PC-3 (cell line): ENCODE results near the gene THRB. TPM values are rescaled to one million over a fixed set of nuclear protein-coding genes. Genes with fewer than 3 reads are reported as not detected.

ENCODE experiments used
- ATAC-seq: fragments of 200-7000 bp; cut with Tn5 transposase; 2 replicates; pipeline ENCODE4 v1.9.1; 2020; ENCODE audit warnings: mild to moderate bottlenecking, moderate library complexity
- BruUV-seq: library from RNA; stranded (reverse); fragments of 400-500 nt; replicated peaks from 2 replicates; lab custom pipeline; 2021; lab: Mats Ljungman, UMichigan
- CTCF ChIA-PET: fragments of 300-600 bp; sonication (Branson Sonifier 250); formaldehyde crosslinking; loops from one replicate; lab custom pipeline; 2022; ENCODE audit warnings: antibody characterized with exemption; lab: Charles Lee
- POLR2A ChIA-PET: fragments of 300-600 bp; sonication (Branson Sonifier 250); formaldehyde crosslinking; loops from one replicate; lab custom pipeline; 2022; ENCODE audit warnings: antibody characterized with exemption; ENCODE audit not compliant: unreplicated experiment; lab: Charles Lee
- DNase-seq: peaks from one replicate; pipeline ENCODE4 v3.0.0-alpha.2; 2015
- H2AFZ ChIP-seq: fragments of 300-600 bp; sonication (generic); 2 replicates; pipeline ENCODE4 v1.6.0; 2016; ENCODE audit warnings: antibody characterized with exemption, low read length
- H3F3A ChIP-seq: fragments of 300-600 bp; sonication (generic); one replicate; pipeline ENCODE4 v1.6.0; 2017; ENCODE audit warnings: antibody characterized with exemption, low read length, control low read depth, mild to moderate bottlenecking; ENCODE audit not compliant: unreplicated experiment
- H3K27ac ChIP-seq: fragments of 300-600 bp; sonication (generic); 2 replicates; pipeline ENCODE4 v1.5.1; 2016; ENCODE audit warnings: mild to moderate bottlenecking, low read length
- H3K27me3 ChIP-seq: fragments of 300-600 bp; sonication (generic); 2 replicates; pipeline ENCODE4 v1.6.1; 2016; ENCODE audit warnings: low read length, mixed read lengths
- H3K36me3 ChIP-seq: fragments of 300-600 bp; sonication (generic); 2 replicates; pipeline ENCODE4 v1.6.1; 2016; ENCODE audit warnings: low read depth, mixed run types, low read length, mixed read lengths
- H3K4me1 ChIP-seq: fragments of 300-600 bp; sonication (generic); 2 replicates; pipeline ENCODE4 v1.5.1; 2016; ENCODE audit warnings: low read length; ENCODE audit not compliant: insufficient read depth
- H3K4me2 ChIP-seq: fragments of 300-600 bp; sonication (generic); 2 replicates; pipeline ENCODE4 v1.6.0; 2016; ENCODE audit warnings: low read length
- H3K4me3 ChIP-seq: fragments of 300-600 bp; sonication (generic); 2 replicates; pipeline ENCODE4 v1.5.1; 2016; ENCODE audit warnings: mild to moderate bottlenecking, low read length, mixed read lengths
- H3K79me2 ChIP-seq: fragments of 300-600 bp; sonication (generic); 2 replicates; pipeline ENCODE4 v1.6.1; 2017; ENCODE audit warnings: low read length, mixed read lengths
- H3K9ac ChIP-seq: fragments of 300-600 bp; sonication (generic); 2 replicates; pipeline ENCODE4 v1.6.0; 2016; ENCODE audit warnings: mild to moderate bottlenecking, low read length
- H3K9me2 ChIP-seq: fragments of 300-600 bp; sonication (generic); replicated peaks from 2 replicates; pipeline ENCODE4 v1.6.1; 2016; ENCODE audit warnings: mixed run types, low read length, mixed read lengths
- H3K9me3 ChIP-seq: fragments of 300-600 bp; sonication (generic); 2 replicates; pipeline ENCODE4 v1.6.1; 2016; ENCODE audit warnings: low read length, mixed read lengths
- H4K20me1 ChIP-seq: fragments of 300-600 bp; sonication (generic); 2 replicates; pipeline ENCODE4 v1.6.1; 2016; ENCODE audit warnings: low read length, mixed read lengths
- CTCF ChIP-seq: fragments of 300-600 bp; sonication (generic); conservative IDR thresholded peaks from 2 replicates; pipeline ENCODE4 v1.5.1; 2017; ENCODE audit warnings: antibody characterized with exemption, low read depth, mild to moderate bottlenecking, low read length
- EZH2 ChIP-seq: fragments of 300-600 bp; sonication (generic); IDR thresholded peaks from one replicate; pipeline ENCODE4 v1.6.1; 2017; ENCODE audit warnings: antibody characterized with exemption, mild to moderate bottlenecking, low read length; ENCODE audit not compliant: unreplicated experiment
- EZH2phosphoT487 ChIP-seq: fragments of 300-600 bp; sonication (generic); IDR thresholded peaks from 2 replicates; pipeline ENCODE4 v1.6.1; 2018; ENCODE audit warnings: mild to moderate bottlenecking, antibody characterized with exemption, low read length, borderline replicate concordance
- intact Hi-C: fragments of 100-400 bp; cut with micrococcal nuclease; formaldehyde crosslinking; loops from 2 replicates; pipeline ENCODE4 v1.9.0; 2023
- total RNA-seq: library from RNA; depleted of rRNA; stranded (reverse); fragments of >200 nt; gene quantifications from 2 replicates; pipeline ENCODE4 v1.2.3, GENCODE V29; 2014

The THRB gene
- total RNA-seq, 1 experiment from 2014 or later = 9.7 TPM

GRCh38 chr3:24154781-24155180 lies 339.9 kb downstream of the THRB start:
- Histone ChIP-seq H3K4me1 (peaks cover 43% of the 10 kb centered on the region), H3K9ac (no peak overlapping the region), H3F3A (no peaks in the 10 kb centered on the region), H4K20me1 (no peaks in the 10 kb centered on the region), H2AFZ (no peak overlapping the region), H3K9me3 (no peaks in the 10 kb centered on the region), H3K4me3 (no peak overlapping the region), H3K27ac (no peak overlapping the region), H3K9me2 (no peaks in the 10 kb centered on the region), H3K4me2 (no peak overlapping the region), H3K79me2 (no peaks in the 10 kb centered on the region), H3K27me3 (no peaks in the 10 kb centered on the region), H3K36me3 (no peaks in the 10 kb centered on the region)
- no peak for DNase-seq
- intact Hi-C loops = loop anchor here (10.0 kb wide), 1 partner anchor 270 kb away; no protein-coding TSS in a partner anchor
- CTCF ChIA-PET = no interaction called here
- ATAC-seq = no peak
- no TSS peak for BruUV-seq
- no peak for TF ChIP-seq EZH2
- no peak for TF ChIP-seq EZH2phosphoT487
- no peak for TF ChIP-seq CTCF
- POLR2A ChIA-PET = no interaction called here

- no peak overlapping the region for H3K4me3 ChIP-seq
- no peak overlapping the region for H3K9ac ChIP-seq
- no peaks in the 10 kb centered on the region for H3F3A ChIP-seq
- ChIA-PET CTCF (no interaction called here), POLR2A (no interaction called here)
- no peaks in the 10 kb centered on the region for H3K79me2 ChIP-seq
- DNase-seq (no peak), ATAC-seq (no peak)
- no peaks in the 10 kb centered on the region for H3K27me3 ChIP-seq
- no peak overlapping the region for H3K4me2 ChIP-seq
- no TSS peak for BruUV-seq
- H3K9me3 ChIP-seq = no peaks in the 10 kb centered on the region
- peaks cover 43% of the 10 kb centered on the region for H3K4me1 ChIP-seq
- H3K27ac ChIP-seq = no peak overlapping the region
- intact Hi-C loops = loop anchor here (10.0 kb wide), 1 partner anchor 271 kb away; no protein-coding TSS in a partner anchor
- no peaks in the 10 kb centered on the region for H3K9me2 ChIP-seq
- H3K36me3 ChIP-seq = no peaks in the 10 kb centered on the region
- no peaks in the 10 kb centered on the region for H4K20me1 ChIP-seq
- H2AFZ ChIP-seq = no peak overlapping the region
- TF ChIP-seq EZH2 = no peak
- no peak for TF ChIP-seq EZH2phosphoT487
- no peak for TF ChIP-seq CTCF
Observed at GRCh38 chr3:24154013-24154695, 340.5 kb downstream of the THRB start.

GRCh38 chr3:24151594-24151993 lies 343.1 kb downstream of the THRB start:
- Histone ChIP-seq H3K36me3 (no peaks in the 10 kb centered on the region), H3K27me3 (no peaks in the 10 kb centered on the region), H3K4me1 (peaks cover 28% of the 10 kb centered on the region), H4K20me1 (no peaks in the 10 kb centered on the region), H3K9me3 (no peaks in the 10 kb centered on the region), H3K4me3 (no peak overlapping the region), H2AFZ (no peak overlapping the region), H3K79me2 (no peaks in the 10 kb centered on the region), H3K4me2 (no peak overlapping the region), H3F3A (no peaks in the 10 kb centered on the region), H3K9me2 (no peaks in the 10 kb centered on the region), H3K9ac (no peak overlapping the region), H3K27ac (no peak overlapping the region)
- intact Hi-C loops = loop anchor here (10.0 kb wide), 1 partner anchor 273 kb away; no protein-coding TSS in a partner anchor
- ChIA-PET POLR2A (no interaction called here), CTCF (no interaction called here)
- ATAC-seq = no peak
- TF ChIP-seq CTCF (no peak), EZH2phosphoT487 (no peak), EZH2 (no peak)
- no peak for DNase-seq
- BruUV-seq = no TSS peak
